HG03442 (cell line): Measurements from ENCODE around the gene CDH4.

Experiments
- ATAC-seq: cut with Tn5 transposase; IDR thresholded peaks from one replicate; pipeline ENCODE4 v1.9.1; 2021; ENCODE audit warnings: mild to moderate bottlenecking, moderate library complexity; ENCODE audit not compliant: unreplicated experiment

The CDH4 gene

DNA sequence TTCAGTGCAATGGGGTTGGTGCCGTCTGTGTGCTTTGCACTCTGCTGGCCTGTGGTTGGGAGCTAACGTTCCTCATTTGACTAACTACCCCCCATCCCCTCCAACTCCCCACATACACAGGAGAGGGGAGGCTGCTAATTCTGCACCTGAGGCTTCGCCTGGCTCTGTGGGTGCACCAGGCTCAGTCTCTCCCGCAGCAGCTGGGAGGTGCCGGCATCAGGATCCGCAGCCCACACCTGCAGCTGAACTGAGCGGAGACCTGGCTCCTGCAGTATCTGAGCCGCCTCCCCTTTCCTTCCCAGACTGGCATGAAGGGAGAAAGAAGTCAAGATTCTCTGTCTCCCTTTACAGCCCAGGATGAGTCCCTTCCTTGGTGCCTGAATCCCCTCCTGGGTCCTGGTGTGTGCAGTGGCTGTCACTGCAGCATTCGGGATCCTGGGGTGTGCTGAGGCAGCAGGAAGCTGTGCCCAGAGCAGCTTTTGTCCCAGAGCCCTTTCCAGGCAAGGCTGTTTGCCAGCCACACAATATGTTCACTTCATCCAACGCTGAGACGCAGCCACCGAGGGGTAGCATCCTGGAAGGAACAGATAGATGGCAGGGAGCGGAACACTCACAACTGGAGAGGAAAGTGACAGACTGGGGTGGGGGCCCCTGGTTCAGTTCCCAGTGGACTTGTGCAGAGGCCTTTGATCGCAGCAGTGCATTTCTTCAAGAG lies 70.2 kb downstream of the CDH4 start:
- no peak for ATAC-seq

DNA sequence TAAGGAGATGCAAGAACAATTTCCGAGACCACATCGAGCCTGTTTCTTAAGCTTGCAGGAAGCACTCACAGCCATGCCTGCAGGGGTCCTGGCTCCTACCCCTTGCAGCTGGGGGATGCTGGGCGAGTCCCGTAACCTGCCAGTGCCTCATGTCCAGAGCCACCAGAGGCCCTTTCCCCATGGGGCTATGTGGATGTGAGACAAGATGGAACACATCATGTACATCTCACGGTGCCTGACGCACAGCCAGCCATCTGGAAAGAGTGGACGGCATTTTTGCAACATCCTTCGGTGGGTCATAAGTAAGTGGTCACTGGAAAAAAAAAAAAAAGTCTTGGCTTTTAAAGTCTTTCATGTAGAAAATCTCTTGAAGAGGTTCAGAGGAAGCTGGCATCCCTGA lies 72.8 kb downstream of the CDH4 start:
- no peak for ATAC-seq

DNA sequence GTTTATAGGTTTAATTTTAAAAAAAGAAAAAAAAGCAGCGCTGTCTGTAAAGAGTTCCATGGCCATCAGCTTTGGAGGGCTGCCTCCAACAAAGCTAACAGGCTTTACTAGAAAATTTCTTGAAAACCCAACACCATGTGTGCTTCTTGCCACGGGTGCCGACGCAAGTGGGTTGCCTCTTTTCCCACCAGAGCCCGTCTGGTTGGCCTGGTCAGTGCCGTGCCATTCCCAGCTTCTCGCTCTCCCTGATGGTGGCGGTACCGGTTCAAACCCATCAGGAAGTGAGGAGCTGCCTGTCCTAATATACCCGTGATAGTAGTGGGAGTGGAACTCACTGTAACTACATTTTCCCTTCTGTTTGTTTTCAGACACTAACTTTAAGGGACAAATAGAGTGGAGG lies 73.7 kb downstream of the CDH4 start:
- no peak for ATAC-seq

- ATAC-seq, result no peak
Measured at GRCh38 chr20:61328911-61329558, 77.0 kb downstream of the CDH4 start.

DNA sequence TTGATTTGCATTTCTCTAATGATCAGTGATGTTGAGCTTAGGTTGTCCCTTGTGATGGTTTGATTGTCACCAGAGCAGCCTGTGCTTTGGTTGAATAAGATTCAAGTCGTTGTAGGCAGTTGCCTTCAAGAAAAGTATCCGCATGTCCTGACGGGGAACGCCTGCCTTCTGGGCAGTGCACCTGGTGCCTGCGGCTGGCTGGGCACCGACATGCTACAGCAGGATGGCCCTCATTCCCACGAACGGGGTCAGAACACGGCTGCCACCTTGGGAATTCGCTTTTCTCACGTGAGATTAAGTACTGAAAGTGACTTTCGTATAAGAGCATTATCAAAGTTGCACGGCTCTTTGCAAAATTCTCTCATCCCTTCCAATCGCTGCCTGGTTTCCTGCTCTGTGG lies 78.4 kb downstream of the CDH4 start:
- no peak for ATAC-seq

DNA sequence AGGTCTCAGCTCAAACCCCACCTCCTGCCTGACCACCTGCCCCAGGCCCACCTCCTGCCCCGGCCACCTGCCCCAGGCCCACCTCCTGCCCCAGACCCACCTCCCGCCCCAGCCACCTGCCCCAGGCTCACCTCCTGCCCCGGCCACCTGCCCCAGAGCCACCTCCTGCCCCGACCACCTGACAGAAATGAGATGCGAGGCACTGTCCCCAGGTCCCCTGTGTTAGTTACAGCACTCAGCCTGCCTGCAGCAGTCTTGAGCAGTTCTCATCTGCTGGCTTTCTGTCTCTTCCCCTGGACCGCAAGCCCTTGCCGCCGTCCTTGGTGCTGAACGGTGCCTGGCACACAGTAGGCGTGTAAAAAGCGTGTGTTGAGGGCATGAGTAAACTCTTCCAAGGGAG lies 79.5 kb downstream of the CDH4 start:
- no peak for ATAC-seq

DNA sequence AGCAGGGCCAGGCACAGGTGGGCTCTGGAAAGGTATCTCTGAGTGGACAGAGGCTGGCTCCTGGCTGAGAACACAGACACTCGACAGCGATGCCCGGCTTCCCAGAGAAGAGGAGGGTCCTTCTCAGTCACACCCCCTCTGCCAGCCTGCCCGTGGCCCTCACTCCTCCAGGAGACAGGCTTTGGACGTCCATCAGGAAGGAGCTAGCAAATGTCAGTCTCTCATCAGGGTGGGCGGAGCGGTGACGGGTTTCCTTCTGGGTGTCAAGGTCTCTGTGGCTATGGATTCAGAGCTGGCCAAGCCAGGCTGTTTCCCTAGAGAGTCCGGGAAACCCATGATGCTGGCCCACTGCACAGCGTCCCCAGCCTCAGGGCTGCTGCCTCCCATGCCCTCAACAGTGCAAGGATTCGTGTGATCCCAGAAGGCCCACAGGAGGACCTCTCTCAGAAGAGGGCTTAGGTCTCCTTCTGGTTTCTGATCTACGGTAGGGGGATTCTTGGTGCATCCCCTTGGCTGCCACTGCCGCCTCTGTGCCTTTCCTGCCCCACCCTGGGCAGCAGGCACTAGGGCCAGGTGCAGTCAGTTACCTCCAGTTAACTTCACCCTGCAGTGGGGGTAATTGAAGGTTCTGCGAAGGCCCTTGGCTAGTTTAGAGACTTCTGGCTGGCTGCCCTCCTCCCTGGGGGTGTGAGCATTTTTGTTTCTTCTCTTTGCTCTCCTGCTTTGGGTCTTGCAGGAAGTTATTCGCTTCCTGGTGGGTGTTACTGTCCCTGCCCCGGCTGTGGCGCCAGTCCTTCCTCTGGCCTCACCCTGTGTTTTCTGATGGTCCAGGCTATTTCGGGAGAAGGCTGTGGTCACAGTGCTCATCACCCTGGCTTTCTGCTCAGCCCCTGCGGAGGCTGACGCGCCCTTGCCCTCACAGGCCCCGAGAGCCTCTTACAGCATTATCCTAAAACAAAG lies 80.2 kb downstream of the CDH4 start:
- no peak for ATAC-seq

DNA sequence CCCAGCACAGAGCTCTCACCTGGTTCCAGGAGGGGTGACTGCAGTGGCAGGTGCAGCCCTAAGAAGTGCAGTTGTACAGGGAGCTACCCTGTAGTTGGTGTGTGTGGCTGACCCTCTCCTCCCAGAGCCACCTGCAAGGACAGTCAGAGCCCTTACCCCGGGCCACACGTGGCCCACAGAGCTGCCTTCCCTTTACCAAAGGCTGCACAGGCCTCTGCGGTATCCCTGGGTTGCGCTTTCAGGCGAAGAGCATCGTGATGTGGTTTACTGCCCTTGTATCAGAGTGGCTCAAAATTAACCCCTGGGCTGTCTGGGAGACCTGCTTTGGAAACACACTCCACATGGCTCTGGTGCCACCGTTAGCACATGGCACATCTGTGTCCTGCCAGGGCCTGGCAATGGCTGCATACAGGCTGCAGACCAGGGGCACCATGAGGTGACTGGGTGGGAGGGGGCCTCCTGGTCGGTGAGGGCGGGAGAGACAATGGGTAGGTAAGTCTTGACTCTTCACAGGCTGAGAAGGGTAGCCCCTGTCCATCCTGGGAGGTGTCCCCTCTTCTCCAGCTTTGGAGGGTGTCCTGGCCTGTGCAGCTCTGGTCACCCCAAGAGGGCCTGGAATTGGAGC lies 81.5 kb downstream of the CDH4 start:
- no peak for ATAC-seq

GRCh38 chr20:61340157-61340556 lies 88.1 kb downstream of the CDH4 start:
- ATAC-seq, result no peak

GRCh38 chr20:61341605-61342004 lies 89.5 kb downstream of the CDH4 start:
- no peak for ATAC-seq

GRCh38 chr20:61343934-61344333 lies 91.9 kb downstream of the CDH4 start:
- ATAC-seq, result no peak

DNA sequence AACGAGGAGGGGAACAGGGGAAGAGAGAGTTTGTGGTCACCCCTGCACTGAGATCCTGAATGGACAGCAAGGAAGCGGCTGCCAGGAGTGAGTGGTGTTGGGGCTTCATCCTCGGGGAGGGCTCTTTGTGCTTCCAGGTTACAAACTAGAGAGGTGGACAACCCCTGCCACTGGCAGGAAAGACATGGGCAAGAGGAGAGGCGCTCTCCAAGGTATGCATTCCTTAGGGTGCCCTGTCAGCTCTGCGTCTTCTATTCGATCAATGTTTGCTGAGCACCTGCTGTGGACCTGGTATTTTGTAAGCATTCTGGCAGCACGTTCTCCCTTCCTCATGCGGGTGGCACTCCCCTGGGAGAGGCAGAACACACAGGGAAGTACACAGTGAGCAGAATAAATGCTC lies 93.6 kb downstream of the CDH4 start:
- ATAC-seq, result no peak

DNA sequence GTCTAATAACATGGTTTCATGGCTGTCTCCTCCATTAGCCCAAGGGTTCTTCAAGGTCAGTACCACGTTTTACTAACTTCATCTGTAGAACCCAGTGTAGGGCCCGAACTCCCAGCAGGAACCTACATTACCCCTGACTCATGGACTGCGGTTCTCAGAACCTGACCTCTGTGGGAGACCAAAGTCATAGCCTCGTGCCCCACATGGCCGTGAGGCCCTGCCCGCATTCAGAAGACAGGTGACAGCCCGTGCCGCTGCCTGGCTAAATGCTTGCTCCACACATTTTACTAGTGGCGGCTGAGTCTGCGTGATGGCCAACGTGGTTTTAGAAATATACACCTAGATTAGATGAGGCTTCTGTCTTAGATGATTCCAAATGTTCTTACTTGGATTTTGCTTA lies 94.9 kb downstream of the CDH4 start:
- ATAC-seq, result no peak

DNA sequence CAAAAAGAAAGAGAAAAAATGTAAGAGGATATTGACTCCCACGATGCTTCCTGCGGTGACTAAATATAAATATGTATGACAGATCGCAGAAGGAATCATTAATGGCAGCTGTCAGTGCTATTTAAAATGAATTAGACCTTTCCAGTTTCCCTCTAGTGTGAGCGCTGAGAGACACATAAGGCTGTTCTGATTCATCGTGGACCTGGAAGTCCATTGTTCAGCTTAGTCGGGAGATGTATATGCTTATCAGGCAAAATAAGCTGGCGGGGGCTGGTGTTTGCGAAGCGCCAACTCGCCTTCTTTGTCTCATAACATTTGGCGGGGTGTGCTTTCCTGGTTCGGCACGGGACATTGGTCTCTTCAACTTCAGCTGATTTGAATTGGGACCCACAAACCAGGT lies 95.4 kb downstream of the CDH4 start:
- no peak for ATAC-seq

DNA sequence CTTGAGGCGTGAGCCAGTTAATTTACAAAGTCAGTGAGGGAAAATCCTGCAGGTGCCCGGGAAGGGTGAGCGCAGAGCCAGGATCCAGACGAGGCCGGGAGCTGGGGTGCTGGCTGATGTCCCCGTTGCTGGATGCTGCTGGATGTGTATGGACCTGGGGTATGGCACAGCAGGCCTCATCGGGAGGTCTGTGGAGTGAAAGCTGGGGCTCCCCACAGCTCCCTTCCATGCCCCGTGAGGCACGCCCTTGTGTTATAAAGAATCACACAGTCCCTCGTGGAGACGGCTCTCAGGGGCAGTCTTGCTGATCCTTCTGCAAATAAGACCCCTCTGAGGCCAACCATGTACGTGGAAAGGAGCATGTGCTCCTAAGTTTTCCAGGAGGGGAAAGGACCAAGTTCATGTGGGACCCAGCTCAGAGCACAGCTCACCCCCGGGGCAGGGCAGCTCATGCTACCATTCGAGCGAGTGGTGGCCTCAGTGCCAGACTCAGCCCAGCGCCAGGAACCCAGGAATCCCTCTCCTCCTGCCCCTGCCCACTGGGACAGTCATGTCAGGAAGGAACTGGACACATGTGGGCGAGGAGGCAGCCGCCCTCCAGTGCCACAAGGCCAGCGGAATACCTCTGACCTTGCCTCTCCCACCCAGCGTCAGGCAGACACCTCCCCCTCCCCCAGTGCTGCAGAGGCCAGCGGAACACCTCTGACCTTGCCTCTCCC lies 97.5 kb downstream of the CDH4 start:
- no peak for ATAC-seq

GRCh38 chr20:61350500-61351250 lies 98.6 kb downstream of the CDH4 start:
- no peak for ATAC-seq

DNA sequence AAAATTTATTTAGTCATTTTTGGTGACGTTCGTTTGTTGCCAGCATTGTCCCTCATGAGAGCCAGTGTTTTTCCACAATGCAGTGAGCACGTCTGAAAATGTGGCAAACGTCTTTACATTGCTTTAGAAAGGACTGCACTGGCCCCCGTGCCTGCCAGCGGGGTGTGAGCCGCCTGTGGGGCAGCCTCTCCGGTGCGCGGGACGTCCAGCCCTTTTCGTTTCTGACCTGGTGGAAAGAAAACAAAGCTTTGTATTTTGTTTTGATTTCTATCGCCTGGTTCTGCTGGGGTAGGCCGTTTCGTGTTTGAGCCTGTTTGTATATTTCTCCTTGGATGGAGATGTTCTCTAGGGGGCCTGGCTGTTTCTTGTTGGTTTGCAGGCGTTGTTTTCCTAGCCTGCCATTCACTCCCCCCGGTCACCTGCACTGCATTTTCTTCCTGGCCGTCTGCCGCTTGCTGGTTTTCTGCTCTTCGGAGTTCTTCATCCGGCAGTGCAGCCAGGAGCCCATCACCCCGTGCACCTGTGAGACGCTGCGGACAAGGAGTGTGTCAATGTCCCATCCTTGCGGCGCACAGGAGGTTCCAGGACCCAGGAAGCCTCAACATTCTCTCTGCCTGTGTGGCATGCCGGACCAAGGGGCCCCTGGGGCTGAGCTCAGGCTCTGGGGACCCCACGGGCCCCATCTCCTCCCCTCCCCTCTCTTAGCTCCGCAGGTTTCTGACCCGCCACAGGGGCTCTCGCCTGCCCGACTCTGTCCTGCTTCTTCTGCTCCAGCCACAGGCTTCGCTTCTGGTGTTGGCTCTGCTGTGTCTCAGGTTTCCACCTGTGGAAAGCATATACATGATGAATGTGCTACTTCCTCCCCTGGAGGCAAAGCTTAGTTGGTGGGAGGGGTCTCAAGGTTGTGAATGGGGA lies 100.5 kb downstream of the CDH4 start:
- ATAC-seq, result no peak

DNA sequence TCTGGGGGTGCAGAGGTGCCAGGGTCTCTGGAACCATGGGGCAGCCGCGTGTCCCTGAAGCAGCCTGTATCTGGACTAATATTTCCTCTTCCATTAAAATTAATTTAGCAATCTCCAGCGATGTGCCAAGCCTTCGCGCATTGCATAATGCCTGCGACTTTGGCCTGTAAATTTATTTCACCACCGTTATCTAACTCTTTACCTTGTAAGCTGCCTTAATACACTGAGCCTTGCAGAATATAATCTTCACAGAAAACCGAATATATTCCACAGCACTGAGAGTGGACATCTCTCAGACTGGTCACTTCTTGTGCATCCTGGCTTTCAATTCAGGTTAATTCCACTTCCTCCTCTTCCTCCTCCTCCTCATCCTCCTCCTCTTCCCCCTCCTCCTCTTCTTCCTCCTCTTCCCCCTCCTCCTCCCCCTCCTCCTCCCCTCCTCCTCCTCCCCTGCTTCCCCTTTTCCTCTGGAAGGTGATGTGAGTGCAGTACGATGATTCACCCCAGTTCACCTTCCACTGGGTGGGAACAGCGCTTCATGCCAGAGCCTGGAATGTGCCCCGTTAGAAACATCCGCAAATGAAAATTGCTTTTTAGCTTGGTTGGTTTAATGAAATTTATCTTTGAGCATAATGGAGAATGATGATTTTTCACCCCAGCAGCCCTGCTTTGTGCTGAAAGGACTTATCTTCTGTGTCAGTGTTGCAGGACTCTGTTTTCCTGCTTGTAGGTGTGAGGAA lies 101.4 kb downstream of the CDH4 start:
- no peak for ATAC-seq
